ENCODE results near the gene TAF1A.

GRCh38 chr1:222618001-222618879 lies 28.5 kb upstream of the TAF1A start, which contains the start of gene MIA3:
- TF ChIP-seq CTCF (IDR thresholded peaks at IDR 0.05) = no peak
- TF ChIP-seq NFYB (CRISPR knock-in tag; conservative IDR thresholded peaks at IDR 0.05; ENCODE audit: low read depth) = no peak

All from WTC11 (cell line).